Measurements from ENCODE around the gene AUTS2.

GRCh38 chr7:70159121-70159520, 560.8 kb downstream of the AUTS2 start:
- no peak for TF ChIP-seq CTCF (IDR thresholded peaks at IDR 0.05)
- no peak for TF ChIP-seq E2F5 (CRISPR knock-in tag; IDR thresholded peaks at IDR 0.05)
- no peak for TF ChIP-seq ZNF281 (CRISPR knock-in tag; IDR thresholded peaks at IDR 0.05)
- TF ChIP-seq FOXJ3 (CRISPR knock-in tag; IDR thresholded peaks at IDR 0.05; ENCODE audit: borderline replicate concordance) = no peak
- no peak for TF ChIP-seq NR1H2 (CRISPR knock-in tag; IDR thresholded peaks at IDR 0.05)
- TF ChIP-seq IRF1 (CRISPR knock-in tag; IDR thresholded peaks at IDR 0.05) = no peak
- TF ChIP-seq ZNF263 (CRISPR knock-in tag; IDR thresholded peaks at IDR 0.05; ENCODE audit: low read depth) = no peak
